ENCODE measurements around the gene CDPF1. TPM values are rescaled to one million over a fixed set of nuclear protein-coding genes. Genes with fewer than 3 reads are reported as not detected.

The CDPF1 gene
- total RNA-seq, 2 experiments from 2014 or later = 9.5 to 11.2 TPM

DNA sequence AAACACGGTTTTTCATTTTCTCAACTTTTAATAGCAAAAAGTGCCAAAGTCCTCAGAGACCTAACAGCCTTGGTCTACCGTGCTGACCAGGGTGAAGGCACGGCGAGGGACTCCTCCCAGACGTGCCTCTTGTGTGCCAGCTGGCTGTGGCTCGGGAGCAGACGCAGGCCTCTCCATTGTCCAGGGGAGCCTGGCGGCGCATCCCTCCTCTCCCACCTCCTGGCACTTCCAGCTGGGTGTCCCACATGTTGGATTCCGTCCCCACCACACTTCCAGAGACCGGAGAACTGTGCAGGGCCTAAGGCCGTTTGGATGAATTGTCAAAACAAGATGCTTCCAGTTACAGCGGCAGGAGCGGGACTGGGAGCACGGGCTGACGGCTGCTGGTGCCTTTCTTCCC, 11.6 kb downstream of the CDPF1 start:
- POLR2A ChIA-PET = no interaction called here
- CTCF ChIA-PET = no interaction called here

DNA sequence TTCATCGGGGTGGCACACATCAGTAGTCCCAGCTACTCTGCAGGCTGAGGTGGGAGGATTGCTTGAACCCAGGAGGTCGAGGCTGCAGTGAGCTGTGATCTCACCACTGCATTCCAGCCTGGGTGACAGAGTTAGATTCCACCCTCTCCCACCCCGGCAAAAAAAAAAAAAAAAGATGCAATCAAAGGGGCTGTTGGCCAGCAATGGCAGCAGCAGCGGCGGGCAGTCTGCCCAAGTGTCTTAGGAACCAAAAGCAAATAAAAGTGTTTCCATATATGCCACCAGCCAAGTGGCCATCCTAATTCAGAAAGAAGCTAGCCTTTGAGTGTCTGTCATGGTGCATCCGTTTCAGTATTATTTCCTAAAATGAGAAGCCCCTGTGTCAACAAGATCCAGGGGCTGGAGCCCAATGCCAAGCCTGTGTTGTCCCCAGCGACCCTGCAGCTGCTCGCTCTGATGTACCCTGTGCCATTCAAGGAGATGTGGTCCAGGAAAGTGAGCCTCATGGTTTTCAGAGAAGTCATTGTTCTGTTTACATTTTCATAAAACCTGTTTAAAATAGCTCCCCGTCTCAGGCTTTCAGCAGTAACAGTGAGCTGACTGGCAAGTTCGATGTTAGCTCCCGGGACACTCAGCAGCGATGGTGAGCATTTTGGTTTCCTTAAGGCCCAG, 12.5 kb downstream of the CDPF1 start:
- ChIA-PET CTCF (interaction anchor here (0.7 kb wide), 1 partner anchor 64 kb away, joined by 6 read pairs; no protein-coding TSS in a partner anchor), POLR2A (no interaction called here)

DNA sequence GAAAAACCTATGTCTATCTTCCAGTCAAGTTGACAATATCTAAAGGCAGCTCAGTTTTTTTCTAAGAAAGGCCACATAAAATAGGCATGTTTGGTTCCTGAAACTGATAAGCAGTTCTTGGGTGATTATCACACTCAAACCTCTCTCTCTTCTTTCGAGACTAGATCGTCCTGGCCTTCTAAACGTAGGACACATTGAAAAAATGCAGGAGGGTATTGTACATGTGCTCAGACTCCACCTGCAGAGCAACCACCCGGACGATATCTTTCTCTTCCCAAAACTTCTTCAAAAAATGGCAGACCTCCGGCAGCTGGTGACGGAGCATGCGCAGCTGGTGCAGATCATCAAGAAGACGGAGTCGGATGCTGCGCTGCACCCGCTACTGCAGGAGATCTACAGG, 15.1 kb downstream of the CDPF1 start:
- ChIA-PET POLR2A (no interaction called here), CTCF (no interaction called here)

DNA sequence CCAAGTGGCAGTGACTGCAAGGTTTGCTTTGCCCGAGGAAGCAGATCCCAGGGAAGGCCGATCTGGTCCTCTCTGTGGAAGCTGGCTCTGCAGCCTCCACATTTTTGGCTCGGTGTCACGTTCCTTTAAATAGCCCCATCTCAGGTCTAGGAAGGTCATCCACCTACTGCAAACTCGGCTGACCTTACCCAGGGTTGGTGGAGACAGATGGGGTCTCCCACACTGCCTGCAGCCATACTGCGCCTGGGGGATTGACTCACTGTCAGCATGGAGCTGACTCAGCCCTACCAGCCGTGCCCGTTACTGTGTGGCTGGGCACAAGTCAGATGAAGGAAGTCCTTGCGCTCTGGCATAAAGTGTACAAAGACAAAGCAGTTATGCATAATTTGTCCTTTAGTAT, 16.9 kb downstream of the CDPF1 start:
- POLR2A ChIA-PET = no interaction called here
- CTCF ChIA-PET = no interaction called here

DNA sequence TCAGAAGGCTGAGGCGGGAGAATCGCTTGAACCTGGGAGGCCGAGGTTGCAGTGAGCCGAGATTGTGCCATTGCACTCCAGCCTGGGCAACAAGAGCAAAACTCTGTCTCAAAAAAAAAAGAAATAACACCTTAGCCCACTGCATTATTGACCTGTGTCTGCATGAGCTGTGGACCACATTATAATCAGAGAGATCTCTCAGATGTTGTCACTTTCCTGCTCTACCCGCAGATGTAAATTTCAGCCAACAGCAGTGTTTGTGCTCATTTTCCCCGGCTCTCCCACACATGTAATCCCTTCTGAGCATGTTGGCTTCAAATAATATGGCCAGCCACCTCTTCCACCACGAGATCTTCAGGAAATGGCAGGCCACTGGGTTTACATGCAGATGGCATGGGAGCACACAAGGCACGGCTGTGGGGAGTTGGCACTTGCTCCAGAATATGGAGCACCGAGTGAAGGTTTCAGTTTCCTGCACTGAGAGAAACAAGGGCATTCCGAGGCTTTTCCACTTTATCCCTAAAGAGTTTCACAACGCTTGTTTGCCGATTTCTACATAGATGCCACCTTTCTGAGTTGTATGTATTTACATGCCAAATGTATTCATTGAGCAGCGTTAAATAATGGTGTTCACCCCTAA, 19.7 kb downstream of the CDPF1 start:
- ChIA-PET POLR2A (no interaction called here), CTCF (no interaction called here)

DNA sequence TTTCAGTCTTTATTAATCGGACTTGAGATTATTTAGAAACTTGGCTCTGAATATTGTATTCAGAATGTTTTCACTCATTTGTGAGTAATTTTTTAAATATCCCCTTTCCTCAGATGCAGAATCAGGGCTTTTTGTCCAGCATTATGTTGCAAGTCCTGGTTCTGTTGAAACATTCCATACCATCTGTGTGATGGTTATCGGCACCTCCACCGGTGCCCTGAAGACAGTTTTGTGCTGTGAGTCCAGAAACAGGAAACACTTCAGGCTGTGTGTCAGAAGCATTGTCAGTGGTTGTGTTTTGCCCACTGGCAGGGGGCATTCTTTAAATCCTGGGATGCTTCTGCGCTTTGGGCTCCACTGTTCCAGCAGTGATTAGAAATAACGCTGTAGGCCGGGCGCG, 20.4 kb downstream of the CDPF1 start:
- CTCF ChIA-PET = no interaction called here
- POLR2A ChIA-PET = no interaction called here

DNA sequence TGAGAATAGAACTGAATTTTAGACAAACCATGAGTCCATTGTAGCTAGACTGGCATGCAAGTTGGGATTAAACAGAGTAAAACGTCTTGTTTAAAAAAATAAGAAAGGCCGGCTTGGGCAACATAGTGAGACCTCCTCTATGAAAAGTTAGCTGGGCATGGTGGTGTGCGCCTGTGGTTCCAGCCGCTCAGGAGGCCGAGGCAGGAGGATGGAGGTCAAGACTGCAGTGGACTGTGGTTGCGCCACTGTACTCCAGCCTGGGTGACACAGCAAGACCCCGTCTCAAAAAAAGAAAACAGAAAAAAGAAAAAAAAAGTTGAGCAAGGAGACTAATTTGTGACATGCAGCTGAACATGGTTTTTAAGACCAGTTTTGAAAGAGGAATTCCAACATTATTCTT, 23.5 kb downstream of the CDPF1 start:
- ChIA-PET CTCF (interaction anchor here (1.3 kb wide), 1 partner anchor 21 kb away, joined by 3 read pairs; no protein-coding TSS in a partner anchor), POLR2A (no interaction called here)

DNA sequence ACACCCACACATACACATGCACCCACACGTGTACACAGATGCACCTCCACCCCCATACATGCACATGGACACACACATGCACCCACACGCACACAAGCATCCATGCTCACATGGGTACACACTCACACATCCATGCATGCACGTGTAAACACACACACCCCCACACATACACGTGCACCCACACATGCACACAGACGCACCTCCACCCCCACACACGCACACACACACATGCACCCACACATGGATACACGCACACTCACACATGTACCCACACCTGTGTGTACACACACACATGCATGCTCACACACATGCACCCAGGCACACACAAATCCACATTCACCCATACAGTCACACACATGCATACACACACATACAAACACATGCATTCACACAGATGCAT, 24.5 kb downstream of the CDPF1 start:
- POLR2A ChIA-PET = no interaction called here
- CTCF ChIA-PET = no interaction called here

DNA sequence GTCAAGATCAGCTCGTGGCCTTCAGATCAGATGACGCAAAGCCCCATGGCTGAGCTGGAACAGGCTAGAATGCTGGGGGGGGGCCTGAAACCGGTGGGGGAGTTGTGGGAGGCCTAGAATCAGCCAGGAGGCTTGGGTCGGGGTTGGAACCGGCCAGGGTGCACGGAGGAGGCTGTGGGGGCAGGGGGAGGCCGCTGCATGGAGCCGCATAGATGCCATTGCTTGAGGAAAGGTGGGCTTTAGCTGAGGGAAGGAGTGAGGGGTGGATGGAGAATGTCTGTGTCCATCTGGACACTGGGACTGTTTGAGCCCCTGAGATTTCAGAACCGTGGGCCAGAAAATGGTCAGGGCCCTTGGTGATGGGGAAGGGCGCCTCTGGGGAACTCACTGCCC, 25.2 kb downstream of the CDPF1 start:
- ChIA-PET CTCF (interaction anchor here (1.3 kb wide), 1 partner anchor 12 kb away, joined by 3 read pairs; no protein-coding TSS in a partner anchor), POLR2A (no interaction called here)

DNA sequence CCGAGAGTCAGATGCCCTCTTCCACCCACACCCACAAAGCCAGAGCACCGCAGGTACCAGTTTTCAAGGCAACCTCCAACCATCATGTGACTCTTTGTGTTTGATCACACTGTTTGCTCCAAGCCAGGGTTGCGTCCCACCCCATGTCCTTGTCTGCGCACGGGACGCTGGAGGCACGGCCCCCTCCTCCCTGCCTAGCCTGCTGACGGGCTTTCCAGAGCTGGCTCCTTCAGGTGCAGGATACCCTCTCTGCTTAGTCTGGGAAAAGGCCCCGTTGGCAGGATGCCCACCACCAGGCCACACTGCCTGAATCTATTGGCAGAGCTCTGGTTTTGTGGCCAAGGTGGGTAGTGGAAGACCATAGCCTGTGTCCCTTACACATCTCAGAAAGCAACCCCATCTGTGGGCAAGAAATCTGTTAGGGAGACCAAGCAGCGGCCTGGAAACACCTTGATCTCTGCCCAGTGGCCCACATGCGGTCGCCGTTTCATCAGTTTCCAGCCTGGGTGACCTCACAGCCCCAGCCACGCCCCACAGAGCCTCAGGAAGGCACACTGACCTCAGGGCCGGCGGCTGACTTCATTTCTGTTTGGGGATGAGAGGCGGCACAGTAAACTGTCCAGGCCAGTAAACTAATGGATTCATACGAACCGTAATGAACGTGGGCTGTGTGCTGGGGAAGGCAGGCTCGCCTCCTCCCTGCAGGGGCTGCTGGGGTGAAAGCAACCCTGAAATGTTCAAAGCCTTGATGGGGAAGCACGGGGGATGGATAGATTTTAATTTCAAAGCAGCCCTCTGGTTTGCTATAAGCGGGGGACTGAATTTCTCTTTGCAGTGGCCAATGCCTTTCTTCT, 25.8 kb downstream of the CDPF1 start:
- POLR2A ChIA-PET = no interaction called here
- CTCF ChIA-PET = interaction anchor here (1.3 kb wide), 1 partner anchor 11 kb away, joined by 3 read pairs; no protein-coding TSS in a partner anchor

DNA sequence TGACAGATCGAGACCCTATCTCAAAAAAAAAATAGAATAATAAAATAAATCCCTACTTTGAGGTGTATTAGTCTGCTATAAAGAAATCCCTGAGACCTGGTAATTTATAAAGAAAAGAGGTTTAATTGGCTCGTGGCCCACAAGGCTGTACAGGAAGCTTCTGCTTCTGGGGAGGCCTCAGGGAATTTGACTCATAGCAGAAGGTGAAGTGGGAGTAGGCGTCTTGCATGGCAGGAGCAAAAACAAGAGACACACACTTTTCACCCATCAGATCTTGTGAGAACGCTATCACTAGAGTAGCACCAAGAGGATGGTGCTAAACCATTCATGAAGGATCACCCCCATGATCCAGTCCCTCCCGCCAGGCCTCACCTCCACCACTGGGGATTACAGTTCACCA, 29.2 kb downstream of the CDPF1 start:
- CTCF ChIA-PET = interaction anchor here (0.7 kb wide), 1 partner anchor 87 kb away, joined by 3 read pairs; no protein-coding TSS in a partner anchor
- POLR2A ChIA-PET = no interaction called here

DNA sequence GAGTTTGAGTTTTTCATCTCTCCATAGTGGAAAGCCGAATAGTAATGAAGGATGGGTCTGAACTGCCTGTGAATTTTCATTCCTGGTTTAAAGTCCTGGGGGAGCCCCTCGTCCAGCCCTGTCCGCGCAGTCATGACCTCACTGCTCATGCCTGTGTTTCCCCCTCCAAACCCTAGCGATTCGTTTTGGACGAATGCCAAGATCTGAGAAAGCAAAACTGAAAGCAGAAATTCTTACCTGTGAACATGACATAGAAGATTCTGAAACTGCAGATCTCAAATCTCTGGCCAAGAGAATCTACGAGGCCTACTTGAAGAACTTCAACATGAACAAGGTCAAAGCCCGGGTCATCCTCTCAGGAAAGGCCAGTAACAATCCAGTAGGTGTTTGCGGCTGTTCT, 30.5 kb downstream of the CDPF1 start:
- POLR2A ChIA-PET = no interaction called here
- CTCF ChIA-PET = no interaction called here

DNA sequence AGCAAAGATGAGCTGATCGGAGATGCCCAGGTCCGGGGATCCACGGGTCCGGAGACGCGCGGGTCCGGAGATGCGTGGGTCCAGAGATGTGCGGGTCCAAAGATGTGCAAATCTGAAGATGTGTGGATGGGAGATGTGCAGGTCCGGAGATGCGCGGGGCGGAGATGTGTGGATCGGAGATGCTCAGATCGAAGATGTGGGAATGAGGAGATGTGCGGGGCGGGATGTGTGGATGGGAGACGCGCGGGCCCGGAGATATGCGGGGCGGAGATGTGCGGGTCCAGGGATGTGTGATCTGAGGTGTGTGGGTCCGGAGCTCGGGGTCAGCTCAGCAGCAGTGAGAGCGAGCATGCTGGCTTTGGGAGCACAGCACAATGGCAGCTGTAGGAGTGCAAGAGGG, 35.5 kb downstream of the CDPF1 start:
- POLR2A ChIA-PET = no interaction called here

DNA sequence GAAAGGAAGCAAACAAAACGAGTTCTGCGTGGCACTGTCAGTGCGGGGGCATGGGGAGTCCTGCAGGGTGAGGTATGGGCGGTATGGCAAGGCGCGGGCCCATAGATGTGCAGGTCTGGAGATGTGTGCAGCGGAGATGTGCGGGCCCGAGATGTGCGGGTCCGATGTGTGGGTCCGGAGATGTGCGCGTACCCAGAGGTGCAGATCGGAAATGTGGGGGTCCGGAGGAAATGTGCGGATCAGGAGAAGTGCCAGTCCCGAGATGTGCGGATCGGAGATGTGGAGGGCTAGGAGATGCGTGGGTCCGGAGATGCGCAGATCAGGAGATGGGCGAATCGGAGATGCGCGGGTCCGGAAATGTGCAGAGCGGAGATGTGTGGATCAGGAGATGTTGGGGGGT, 35.9 kb downstream of the CDPF1 start:
- POLR2A ChIA-PET = no interaction called here
- CTCF ChIA-PET = interaction anchor here (1.5 kb wide), 1 partner anchor 10 kb away, joined by 3 read pairs; no protein-coding TSS in a partner anchor

More for the DNA sequence above, 35.5 kb downstream of the CDPF1 start:
- CTCF ChIA-PET = interaction anchor here (1.2 kb wide), 1 partner anchor 47 kb away, joined by 3 read pairs; no protein-coding TSS in a partner anchor

DNA sequence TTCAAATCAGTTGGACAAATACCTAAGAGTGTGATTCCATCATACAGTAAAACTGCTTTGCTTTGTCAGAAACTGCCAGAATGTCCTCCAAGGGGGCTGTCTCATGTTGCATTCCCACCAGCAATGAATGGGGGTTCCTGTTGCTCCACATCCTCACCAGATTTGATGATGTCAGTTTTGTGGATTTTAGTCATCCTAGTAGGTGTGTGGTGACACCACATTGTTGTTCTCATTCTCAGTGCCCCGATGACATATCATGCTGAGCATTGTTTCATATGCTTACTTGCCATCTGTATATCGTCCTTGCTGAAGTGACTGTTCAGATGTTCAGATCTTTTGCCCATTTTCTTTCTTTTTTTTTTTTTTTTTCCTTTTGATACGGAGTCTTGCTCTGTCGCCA, 37.0 kb downstream of the CDPF1 start:
- POLR2A ChIA-PET = no interaction called here
- CTCF ChIA-PET = interaction anchor here (1.5 kb wide), 1 partner anchor 11 kb away, joined by 3 read pairs; no protein-coding TSS in a partner anchor

DNA sequence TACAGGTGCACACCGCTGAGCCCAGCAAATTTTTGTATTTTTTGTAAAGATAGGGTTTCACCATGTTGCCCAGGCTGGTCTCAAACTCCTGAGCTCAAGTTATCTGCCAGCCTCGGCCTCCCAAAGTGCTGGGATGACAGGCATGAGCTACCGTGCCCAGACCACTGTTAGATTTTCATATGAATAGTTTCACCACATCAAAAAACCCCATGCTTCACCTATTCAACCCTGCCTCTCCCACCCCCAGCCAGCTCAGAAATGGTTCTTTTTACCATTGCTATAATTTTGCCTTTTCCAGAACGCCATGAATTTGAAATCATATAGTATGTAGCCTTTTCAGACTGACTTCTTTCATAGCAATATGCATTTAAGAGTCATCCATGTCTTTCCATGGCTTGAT, 37.9 kb downstream of the CDPF1 start:
- ChIA-PET POLR2A (no interaction called here), CTCF (no interaction called here)

DNA sequence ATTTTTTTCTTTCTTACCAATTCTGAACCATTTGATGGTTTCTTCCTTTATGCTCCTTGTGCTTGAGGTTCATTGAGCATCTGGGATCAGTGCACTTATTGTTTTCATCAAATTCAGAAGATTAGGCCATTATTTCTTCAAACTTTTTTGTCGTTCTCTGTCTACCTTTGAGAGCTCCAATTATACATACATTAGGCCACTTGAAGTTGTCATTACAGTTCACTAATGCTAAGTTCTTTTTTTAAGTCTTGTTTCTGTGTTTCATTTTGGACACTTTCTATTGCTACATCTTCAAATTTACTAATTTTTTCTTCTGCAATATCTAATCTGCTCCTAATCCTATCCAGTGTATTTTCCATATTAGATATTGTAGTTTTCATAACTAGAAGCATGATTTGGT, 40.8 kb downstream of the CDPF1 start:
- ChIA-PET CTCF (no interaction called here), POLR2A (no interaction called here)

DNA sequence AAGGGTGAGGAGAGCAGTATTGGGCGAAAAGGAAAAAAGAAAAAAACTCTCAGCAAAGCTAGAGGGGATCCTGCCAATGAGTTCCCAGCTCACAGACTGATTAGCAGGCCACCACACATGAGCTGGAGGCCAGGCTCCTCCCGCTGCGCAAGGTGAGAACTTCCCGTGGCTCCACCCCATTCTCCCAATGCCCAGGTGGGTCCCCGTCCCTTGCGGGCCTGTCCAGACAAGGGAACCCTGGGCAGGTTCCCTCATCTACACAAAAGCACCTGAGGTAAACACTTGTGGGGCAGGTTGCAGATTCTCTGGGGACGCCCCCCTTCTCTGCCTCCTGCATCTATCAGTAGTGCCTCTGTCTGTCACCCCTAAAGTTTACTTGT, 46.5 kb downstream of the CDPF1 start:
- ChIA-PET CTCF (no interaction called here), POLR2A (no interaction called here)

DNA sequence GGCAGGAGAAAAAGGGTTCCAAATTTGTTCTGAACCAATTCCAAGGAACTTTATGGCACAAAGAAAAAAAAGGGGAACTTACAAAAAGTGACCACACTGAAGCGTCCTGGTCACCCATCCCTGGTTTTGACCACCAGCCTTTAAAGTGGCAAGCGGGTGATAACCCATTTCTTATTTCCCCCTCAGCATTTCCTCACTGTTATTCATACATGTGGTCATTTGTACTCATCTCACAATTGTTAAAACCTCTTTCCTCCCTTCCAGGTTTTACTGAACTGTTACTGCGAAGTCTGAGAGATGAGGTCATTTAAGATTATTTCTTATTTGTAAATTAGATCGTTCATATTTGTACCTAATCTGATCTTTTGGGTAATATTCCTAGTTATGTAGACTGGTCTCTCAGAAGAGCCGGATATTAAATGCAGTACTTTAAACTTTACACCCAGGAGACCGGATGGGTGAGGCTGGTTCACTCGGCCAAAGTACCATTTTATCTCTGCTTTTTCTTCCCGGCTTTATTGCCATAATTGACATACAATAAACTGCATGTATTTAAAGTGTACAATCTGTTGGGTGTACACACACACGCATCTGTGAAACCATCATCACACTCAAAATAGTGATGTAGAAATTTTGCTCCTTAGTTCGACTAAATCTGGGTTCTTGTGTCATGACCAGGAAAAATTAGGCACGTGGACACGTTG, 47.0 kb downstream of the CDPF1 start:
- CTCF ChIA-PET = no interaction called here
- POLR2A ChIA-PET = no interaction called here

DNA sequence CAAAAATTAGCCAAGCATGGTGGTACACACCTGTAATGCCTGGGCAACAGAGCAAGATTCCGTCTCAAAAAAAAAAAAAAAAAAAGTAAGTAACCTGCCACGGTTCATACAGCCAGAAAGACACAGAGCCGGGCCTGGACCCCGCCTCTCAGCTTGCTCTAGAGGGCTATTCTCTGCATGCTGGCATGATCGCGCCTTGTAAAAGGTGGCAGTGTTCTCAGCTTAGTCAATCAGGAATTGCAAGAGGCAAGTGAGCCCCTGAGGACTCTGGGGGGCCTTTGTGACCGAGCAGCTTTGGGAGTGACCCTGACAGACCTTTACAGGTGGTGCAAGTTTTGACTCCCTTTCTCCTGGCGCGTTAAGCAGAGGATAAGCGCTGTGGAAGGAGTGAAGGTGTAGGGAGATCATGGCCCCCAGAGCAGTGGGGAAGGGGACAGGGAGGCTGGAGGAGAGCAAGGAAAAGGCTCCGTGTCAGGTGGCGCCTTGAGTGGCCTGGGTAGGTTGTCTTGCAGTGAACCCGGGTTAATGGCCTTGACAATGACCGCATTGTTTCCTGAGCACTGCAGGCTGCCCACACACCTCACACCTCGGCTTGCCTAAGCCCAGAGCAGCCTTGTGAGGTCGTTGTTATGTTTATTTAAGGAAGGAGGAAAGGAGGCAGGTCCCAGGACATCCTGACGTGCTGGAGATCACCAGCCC, 48.9 kb downstream of the CDPF1 start:
- ChIA-PET POLR2A (no interaction called here), CTCF (interaction anchor here (0.7 kb wide), 1 partner anchor 17 kb away, joined by 3 read pairs; no protein-coding TSS in a partner anchor)

All from activated CD8-positive, alpha-beta memory T cell treated with anti-CD3 and anti-CD28 coated beads for 36 hours (primary cell).